ENCODE results near the gene ERO1B.

DNA sequence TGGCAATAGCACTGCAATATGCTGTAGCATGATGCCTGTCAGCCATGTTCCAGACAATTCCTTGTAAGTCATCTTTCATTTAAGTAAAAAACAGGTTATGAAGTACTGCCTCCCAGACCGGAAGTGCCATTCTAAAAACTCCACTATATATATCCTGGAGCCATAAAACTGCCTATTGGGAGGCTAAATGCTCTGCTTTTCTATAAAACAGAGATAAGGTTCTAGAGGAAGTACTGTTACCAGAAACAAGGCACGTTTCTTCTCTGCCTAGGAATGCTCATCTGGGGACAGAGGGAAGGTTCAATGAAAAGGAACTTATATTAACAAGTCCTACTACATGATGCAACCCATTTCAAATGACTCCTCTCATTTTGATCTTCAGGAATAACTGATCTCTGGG, 72.6 kb downstream of the ERO1B start:
- TF ChIP-seq SP1 (IDR thresholded peaks at IDR 0.05) (no peak), SP1 (CRISPR knock-in tag; IDR thresholded peaks at IDR 0.05) (no peak), ZNF121 (CRISPR knock-in tag; IDR thresholded peaks at IDR 0.05) (no peak), RFX5 (IDR thresholded peaks at IDR 0.05; ENCODE audit: low read depth, low read length) (no peak), EP300 (IDR thresholded peaks at IDR 0.05; ENCODE audit: low read depth in 2 of 2, low read length in 2 of 2) (no peak), EP300 (CRISPR knock-in tag; IDR thresholded peaks at IDR 0.05; ENCODE audit: borderline replicate concordance) (no peak), NR3C1 (CRISPR knock-in tag; IDR thresholded peaks at IDR 0.05) (no peak), GABPA (IDR thresholded peaks at IDR 0.05; ENCODE audit: low read depth, low read length) (no peak), GABPA (CRISPR knock-in tag; IDR thresholded peaks at IDR 0.05; ENCODE audit: low read depth) (no peak), IKZF1 (IDR thresholded peaks at IDR 0.05) (no peak), CBX1 (IDR thresholded peaks at IDR 0.05; ENCODE audit: low read depth) (no peak), ZNF644 (CRISPR knock-in tag; IDR thresholded peaks at IDR 0.05; ENCODE audit: low read depth) (no peak)
- TF ChIP-seq, protein P1, sequence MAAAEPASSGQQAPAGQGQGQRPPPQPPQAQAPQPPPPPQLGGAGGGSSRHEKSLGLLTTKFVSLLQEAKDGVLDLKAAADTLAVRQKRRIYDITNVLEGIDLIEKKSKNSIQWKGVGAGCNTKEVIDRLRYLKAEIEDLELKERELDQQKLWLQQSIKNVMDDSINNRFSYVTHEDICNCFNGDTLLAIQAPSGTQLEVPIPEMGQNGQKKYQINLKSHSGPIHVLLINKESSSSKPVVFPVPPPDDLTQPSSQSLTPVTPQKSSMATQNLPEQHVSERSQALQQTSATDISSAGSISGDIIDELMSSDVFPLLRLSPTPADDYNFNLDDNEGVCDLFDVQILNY (CRISPR knock-in tag; conservative IDR thresholded peaks at IDR 0.05): no peak
